ENCODE measurements around the gene ZMYND10. TPM values are rescaled to one million over a fixed set of nuclear protein-coding genes. Genes with fewer than 3 reads are reported as not detected.

Gene ZMYND10
- 1.3 and 1.4 TPM in 2 replicates for total RNA-seq

GRCh38 chr3:50345586-50346234 lies at the start of gene ZMYND10:
TSS of gene ZMYND10 (minus strand) at chr3:50345732. CDS start at chr3:50345579, 153 bp downstream.

DNA sequence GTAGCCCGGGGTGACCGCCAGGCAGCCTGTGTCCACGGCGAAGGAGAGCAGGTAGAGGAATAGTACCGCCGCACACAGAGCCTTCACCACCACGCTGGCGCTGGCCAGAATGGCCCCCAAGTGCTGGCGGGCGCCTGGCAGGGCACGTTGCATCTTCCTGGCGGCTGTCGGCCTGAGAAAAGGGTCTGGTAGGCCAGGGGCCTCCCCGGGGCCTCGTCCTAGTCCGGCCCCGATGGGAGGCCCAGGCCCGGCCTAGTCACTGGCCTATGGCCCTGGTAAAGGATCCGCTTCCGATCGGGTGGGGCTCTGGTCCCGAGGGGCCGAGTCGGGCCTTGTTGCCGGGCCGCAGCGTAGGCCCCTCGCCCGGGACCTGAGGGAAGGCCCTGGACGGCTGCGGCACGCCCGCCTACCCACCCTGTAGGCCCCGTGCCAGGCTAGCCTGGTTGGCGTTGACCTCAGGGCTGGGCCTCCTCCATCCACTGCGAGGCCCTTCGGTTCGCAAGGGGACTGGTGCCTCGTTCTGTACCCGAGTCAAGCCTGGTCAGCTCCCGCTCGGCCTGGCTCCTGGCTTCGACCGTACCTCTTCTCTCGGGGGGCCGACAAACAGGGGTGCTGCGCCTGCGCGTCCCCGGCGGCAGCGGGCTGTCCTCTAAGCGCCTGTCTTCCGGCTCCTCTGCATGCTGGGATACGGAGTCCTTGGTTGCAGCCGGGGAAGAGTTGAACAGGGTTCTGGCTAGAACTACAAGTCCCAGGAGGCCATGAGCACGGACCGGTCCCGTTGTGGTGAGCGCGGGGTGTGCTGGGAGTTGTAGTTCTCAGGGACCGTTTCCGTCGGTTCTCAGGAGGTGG lies 13.6 kb upstream of the ZMYND10 start, which contains the start of gene TMEM115:
Gene TMEM115, minus strand, starts transcription at position 611 of the 849 bp plus-strand sequence. Its CDS starts 458 bp downstream, at position 153.

GRCh38 chr3:50350527-50351322 lies 5.2 kb upstream of the ZMYND10 start, which contains the start of the genes CYB561D2 and NPRL2:
TSS of gene CYB561D2 (plus strand) at chr3:50350862. CDS start at chr3:50351434, 572 bp downstream.
TSS of gene NPRL2 (minus strand) at chr3:50350775. CDS start at chr3:50350652, 123 bp downstream.

GRCh38 chr3:50340448-50341329 lies 4.8 kb downstream of the ZMYND10 start, which contains the start of gene RASSF1:
TSS of gene RASSF1 (minus strand) at chr3:50340836. CDS start at chr3:50340805, 31 bp downstream.

DNA sequence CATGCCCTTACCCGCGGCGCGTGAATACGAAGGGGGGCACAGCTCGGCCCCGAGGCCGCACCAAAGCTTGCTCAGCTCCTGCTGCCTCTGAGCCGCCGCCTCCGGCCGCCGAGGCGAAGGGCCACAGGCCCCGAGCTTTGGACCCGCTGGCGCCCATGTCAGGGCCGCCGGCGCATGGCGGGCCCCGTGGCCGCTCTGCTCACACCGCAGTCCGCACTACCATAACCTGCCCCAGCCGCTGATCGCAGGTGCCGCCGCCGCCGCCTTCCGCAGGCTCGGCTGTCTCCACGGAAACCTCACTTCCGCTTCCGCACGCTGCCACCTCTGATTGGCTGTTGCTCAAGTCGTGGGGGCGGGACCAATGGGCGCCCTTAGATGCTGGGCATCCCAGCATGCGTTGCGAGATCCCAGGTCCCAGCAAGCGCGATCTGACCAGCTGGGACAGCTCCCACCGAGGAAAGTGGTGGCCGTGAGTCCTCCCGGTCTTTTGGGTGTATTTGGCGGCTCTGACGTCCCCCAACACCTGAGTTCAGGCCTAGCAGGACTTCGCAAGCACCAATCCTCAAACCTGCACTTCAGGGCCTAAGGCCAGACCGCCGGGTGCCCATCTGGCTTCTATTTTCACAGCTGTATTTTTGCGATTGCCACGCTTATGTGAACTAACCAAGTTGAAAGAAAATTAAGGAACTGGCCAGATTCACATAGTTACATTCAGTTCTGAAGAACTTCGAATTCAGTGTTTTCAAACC lies 17.4 kb downstream of the ZMYND10 start, which contains the start of gene TUSC2:
Gene TUSC2, minus strand, starts transcription at position 281 of the 749 bp plus-strand sequence. Its CDS starts 124 bp downstream, at position 157.

DNA sequence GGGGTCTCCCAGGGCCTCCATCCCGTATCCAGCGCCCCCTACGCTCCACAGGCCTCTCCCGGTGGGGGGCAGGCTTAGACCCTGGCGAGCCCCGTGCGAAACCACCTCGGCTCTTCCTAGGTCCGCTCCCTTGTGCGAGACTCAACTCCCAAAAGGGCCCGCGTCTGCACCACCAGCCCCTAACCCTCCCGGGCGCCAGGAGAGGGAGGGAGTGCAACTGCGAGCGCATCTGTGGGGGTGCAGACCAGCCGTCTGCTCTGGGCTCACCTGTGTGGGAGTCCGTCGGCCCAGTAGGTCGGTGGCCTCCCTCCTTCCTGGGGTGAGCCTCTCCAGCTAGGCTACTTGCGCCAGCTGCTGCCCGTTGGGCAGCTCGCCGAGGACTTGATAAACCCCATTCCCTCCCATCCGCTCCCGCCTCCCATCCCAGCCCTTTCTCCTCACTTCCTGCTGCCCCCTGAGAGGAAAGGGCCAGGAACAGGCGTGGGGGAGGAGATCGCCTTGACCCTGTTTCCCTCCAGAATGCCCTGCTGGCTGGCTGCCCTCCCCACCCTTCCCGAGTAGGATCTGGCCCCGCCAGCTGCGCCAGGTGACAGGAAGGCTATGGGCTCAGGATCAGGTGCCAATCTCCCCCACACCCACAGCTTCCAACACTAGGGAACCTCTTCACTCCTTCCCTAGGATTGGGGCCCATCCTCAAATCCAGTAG lies 23.0 kb downstream of the ZMYND10 start, which contains the start of gene HYAL2:
Gene HYAL2, minus strand, starts transcription at position 360 of the 706 bp plus-strand sequence. CDS start 2,256 bp downstream, outside the sequence.

GRCh38 chr3:50303013-50303815 lies 42.3 kb downstream of the ZMYND10 start, which contains the start of gene HYAL1:
TSS of gene HYAL1 (minus strand) at chr3:50303574. CDS start at chr3:50302956, 618 bp downstream.

DNA sequence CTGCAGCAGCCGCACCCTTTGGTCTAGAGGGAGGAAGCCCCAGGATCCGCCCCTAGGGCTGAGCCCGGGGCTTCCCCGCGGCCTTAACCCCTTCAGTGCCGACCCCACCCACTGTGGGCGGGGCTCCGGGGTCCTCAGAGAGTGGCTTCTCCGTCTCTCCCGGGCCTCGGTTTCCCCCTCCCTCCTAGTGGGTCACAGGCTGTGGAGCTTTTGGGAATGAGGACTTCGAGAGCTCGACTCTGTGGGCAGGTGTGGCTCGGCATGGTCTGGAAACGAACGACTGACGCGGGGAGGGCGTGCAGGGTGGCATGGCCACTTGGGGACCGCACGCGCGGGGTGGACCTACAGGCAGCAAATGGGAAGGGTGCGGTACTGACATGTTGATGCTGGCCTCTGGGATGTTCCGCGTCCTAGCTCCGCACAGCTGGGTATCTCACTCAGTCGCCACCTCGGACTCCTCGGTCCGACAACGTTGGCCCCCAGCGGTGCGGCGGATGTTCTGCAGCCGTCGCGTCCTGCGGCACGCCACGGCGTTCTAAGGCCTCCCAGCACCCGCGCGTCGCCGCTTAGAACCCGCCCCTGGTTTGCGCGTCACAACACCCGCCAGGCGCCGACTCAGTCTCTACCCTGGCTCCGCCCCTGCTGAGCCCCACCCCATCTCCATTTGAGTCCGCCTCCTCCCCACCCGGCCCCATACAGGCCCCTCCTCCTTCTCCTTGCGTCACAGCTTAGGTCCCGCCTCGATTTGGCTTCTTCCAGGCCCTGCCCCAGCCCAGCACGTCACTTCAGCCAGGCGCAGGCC lies 46.5 kb downstream of the ZMYND10 start, which contains the start of the genes HYAL3 and NAA80:
Gene HYAL3, minus strand, starts transcription at position 570 of the 802 bp plus-strand sequence. CDS start 3,803 bp downstream, outside the sequence.
Gene NAA80, minus strand, starts transcription at position 570 of the 802 bp plus-strand sequence. CDS start 1,942 bp downstream, outside the sequence.

GRCh38 chr3:50292159-50293078 lies 53.1 kb downstream of the ZMYND10 start, which contains the start of gene IFRD2:
TSS of gene IFRD2 (minus strand) at chr3:50292429. CDS start at chr3:50292274, 155 bp downstream.

Other genes with a start within 250 kb of the ZMYND10 start
- gene SEMA3F, start 190.4 kb downstream of the ZMYND10 start, total RNA-seq = 2.1 and 4.7 TPM in 2 replicates
- gene GNAT1, start 154.1 kb downstream of the ZMYND10 start, total RNA-seq = not detected in 2 replicates
- gene SLC38A3, start 140.5 kb downstream of the ZMYND10 start, total RNA-seq = not detected in 2 replicates
- 293 and 296 TPM in 2 replicates for gene GNAI2, start 109.5 kb downstream of the ZMYND10 start, total RNA-seq
- 31.7 and 36.9 TPM in 2 replicates for gene SEMA3B, start 76.6 kb downstream of the ZMYND10 start, total RNA-seq
- gene LSMEM2, start 66.6 kb downstream of the ZMYND10 start, total RNA-seq = not detected in 2 replicates
- 24.2 and 26.0 TPM in 2 replicates for gene IFRD2, start 53.3 kb downstream of the ZMYND10 start, total RNA-seq
- gene HYAL3, start 46.3 kb downstream of the ZMYND10 start, total RNA-seq = 3.9 and 6.6 TPM in 2 replicates
- gene NAA80, start 46.3 kb downstream of the ZMYND10 start, total RNA-seq = 2.2 and 3.8 TPM in 2 replicates
- 1.2 and 2.7 TPM in 2 replicates for gene HYAL1, start 42.2 kb downstream of the ZMYND10 start, total RNA-seq
- 62.7 and 75.0 TPM in 2 replicates for gene HYAL2, start 23.0 kb downstream of the ZMYND10 start, total RNA-seq
- gene TUSC2, start 17.5 kb downstream of the ZMYND10 start, total RNA-seq = 8.4 and 9.5 TPM in 2 replicates
- 35.1 and 38.6 TPM in 2 replicates for gene RASSF1, start 4.9 kb downstream of the ZMYND10 start, total RNA-seq
- gene NPRL2, start 5.0 kb upstream of the ZMYND10 start, total RNA-seq = 22.5 and 30.1 TPM in 2 replicates
- 24.0 and 26.0 TPM in 2 replicates for gene CYB561D2, start 5.1 kb upstream of the ZMYND10 start, total RNA-seq
- gene TMEM115, start 13.8 kb upstream of the ZMYND10 start, total RNA-seq = 29.2 and 32.9 TPM in 2 replicates
- 0.09 and 0.16 TPM in 2 replicates for gene CACNA2D2, start 157.9 kb upstream of the ZMYND10 start, total RNA-seq
- gene C3orf18, start 222.0 kb upstream of the ZMYND10 start, total RNA-seq = 19.4 and 23.2 TPM in 2 replicates
- 8.7 and 12.1 TPM in 2 replicates for gene HEMK1, start 223.8 kb upstream of the ZMYND10 start, total RNA-seq

Measured in bronchial smooth muscle cell (primary cell).